ENCODE data around the gene PKN3. TPM values are rescaled to one million over a fixed set of nuclear protein-coding genes. Genes with fewer than 3 reads are reported as not detected.
A peak's percentile ranks its signal among the peaks of the same experiment; 100 is the strongest.

The PKN3 gene
- total RNA-seq, 4 donors from 2014 or later: 4.4 to 7.6 (median 6.4) TPM

DNA sequence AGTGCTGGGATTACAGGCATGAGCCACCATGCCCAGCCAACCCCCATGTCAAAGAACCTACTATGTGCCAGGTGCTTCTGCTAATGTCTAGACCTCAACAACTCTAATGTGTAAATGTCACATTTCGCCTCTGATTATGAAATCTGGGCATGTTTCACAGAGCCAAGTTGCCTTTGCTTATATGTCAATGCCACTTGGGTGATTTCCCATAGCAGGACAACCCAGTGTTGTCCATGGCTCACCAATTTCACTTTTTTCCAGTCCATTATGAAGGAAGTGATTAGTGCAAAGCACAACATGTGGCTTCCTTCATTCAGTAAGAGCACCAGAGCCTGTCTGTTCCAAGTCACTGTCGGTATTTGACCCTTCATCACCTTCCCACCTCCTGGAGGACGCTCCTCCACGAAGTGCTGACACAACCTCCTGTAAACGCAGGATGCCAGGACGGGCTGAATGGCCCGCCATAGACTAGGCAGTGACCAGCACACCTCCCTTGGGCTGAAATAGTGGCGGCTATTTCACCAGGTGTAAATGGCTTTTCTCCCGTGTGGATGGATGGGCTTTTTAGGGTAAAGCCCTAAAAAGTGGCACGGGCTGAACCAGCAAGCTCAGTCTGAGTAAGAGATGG is 962 bp upstream of the PKN3 start:
- TF ChIP-seq, protein P1, sequence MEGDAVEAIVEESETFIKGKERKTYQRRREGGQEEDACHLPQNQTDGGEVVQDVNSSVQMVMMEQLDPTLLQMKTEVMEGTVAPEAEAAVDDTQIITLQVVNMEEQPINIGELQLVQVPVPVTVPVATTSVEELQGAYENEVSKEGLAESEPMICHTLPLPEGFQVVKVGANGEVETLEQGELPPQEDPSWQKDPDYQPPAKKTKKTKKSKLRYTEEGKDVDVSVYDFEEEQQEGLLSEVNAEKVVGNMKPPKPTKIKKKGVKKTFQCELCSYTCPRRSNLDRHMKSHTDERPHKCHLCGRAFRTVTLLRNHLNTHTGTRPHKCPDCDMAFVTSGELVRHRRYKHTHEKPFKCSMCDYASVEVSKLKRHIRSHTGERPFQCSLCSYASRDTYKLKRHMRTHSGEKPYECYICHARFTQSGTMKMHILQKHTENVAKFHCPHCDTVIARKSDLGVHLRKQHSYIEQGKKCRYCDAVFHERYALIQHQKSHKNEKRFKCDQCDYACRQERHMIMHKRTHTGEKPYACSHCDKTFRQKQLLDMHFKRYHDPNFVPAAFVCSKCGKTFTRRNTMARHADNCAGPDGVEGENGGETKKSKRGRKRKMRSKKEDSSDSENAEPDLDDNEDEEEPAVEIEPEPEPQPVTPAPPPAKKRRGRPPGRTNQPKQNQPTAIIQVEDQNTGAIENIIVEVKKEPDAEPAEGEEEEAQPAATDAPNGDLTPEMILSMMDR (IDR thresholded peaks at IDR 0.05): no peak
- TF ChIP-seq POLR2A (IDR thresholded peaks at IDR 0.05): no peak

DNA sequence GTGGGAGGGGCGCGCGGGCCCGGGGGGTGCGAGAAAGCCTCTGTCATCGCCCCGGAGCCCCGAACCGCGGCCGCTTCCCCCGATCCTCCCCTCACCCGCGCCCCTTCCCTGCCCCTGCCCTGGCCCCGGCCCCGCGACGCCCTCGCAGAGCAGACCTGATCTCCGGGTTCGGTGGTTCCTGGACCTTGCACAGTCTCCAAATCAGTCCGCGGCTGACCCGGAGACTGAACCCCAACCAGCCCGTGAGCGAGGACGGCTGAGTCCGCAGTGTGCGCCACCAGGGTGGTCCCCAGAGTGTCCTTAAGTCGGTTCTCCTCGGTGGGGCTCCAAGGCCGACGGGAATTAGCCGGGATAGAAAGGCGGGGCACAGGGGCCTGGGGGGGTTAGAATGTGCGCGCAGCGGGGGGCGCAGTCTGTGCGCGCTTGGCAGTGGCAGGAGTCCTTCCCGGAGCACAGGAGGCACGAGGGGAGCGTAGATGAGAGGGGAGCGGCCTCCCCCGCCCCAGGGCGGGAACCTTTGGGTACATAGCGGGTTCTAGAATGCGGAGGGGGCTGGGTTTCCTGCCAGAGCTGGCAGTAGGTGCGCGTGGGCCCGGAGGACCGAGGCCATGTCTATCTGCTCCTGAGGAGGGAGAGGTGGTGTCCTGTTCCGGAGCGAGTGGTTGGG is 779 bp downstream of the PKN3 start:
- intact Hi-C loops (cut with DNase I): no loop called here
- no peak for TF ChIP-seq POLR2A (IDR thresholded peaks at IDR 0.05)
- TF ChIP-seq, protein P1 (IDR thresholded peaks at IDR 0.05): no peak
- Histone ChIP-seq H3K4me3 (replicated peaks in 1 of 3) (peak overlapping the region; percentile 75 to 83 (median 79)), H3K4me1 (peaks cover 0 to 9% of the 10 kb centered on the region in 2 donors), H3K9me3 (no peaks in the 10 kb centered on the region), H3K27ac (peak overlapping the region; percentile 51 to 80 (median 78)), H3K27me3 (no peaks in the 10 kb centered on the region), H3K36me3 (no peaks in the 10 kb centered on the region)
- WGBS, 2 donors: 5 to 20% methylated on average over 14 to 32 of the region's 55 CpGs
- peak; percentile 42 to 47 for DNase-seq

More for the DNA sequence above, 962 bp upstream of the PKN3 start:
- Histone ChIP-seq H3K36me3 (peaks cover 0 to 2% of the 10 kb centered on the region in 2 donors), H3K4me3 (replicated peaks in 1 of 3) (no peak overlapping the region), H3K4me1 (peaks cover 0 to 9% of the 10 kb centered on the region in 2 donors), H3K27ac (no peak overlapping the region), H3K27me3 (no peaks in the 10 kb centered on the region), H3K9me3 (no peaks in the 10 kb centered on the region)
- no peak for DNase-seq
- WGBS, 2 donors: 75 to 78% methylated on average over 10 of the region's 10 CpGs
- intact Hi-C loops (cut with DNase I): no loop called here

DNA sequence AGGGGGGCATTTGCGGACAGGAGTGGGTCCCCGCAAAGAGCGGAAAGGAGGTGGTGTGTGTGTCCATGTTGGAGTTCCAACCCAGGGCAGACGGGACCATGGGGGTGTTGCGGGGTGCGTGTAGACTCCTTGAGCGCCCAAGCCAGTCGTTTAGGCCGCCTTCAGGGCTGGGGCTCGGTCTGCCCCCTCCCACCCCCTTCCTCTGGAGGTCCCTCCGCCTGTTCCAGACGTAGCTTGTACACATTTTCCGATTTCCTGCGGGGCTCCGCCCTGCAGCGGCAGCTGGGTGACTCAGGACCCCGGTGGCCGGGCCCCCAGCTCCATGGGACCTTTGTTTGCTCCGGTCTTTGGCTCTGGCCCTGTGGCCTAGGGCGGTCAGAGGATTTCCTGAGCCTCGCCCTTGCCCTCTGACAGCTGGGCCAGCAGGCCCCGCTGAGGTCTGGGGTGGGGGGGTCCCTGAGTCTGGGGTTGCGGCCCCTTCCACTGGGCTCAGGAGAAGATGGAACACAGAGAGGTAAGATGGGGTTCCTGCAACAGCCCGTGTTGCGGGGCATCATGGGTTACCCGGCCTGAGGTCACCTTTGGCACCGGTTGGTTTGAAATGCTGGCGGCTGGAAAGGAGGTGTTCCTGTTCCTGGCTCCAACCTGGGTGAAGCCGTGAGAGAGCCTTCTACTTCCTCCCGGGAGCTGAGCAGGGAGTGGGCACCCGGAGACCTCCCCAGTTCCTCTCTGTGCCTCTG is 1.5 kb downstream of the PKN3 start:
- intact Hi-C loops (cut with DNase I): no loop called here
- Histone ChIP-seq H3K27me3 (no peaks in the 10 kb centered on the region), H3K9me3 (no peaks in the 10 kb centered on the region), H3K36me3 (no peaks in the 10 kb centered on the region), H3K4me3 (replicated peaks in 1 of 3) (peak overlapping the region in 1 of 3 donors; percentile 83), H3K4me1 (peaks cover 0 to 9% of the 10 kb centered on the region in 2 donors), H3K27ac (peak overlapping the region in 2 of 3 donors; percentile 78 to 80)
- WGBS, 2 donors: 64 to 71% methylated on average over 13 to 30 of the region's 31 CpGs
- TF ChIP-seq POLR2A (IDR thresholded peaks at IDR 0.05): no peak
- TF ChIP-seq, protein P1 (IDR thresholded peaks at IDR 0.05): no peak
- no peak for DNase-seq

DNA sequence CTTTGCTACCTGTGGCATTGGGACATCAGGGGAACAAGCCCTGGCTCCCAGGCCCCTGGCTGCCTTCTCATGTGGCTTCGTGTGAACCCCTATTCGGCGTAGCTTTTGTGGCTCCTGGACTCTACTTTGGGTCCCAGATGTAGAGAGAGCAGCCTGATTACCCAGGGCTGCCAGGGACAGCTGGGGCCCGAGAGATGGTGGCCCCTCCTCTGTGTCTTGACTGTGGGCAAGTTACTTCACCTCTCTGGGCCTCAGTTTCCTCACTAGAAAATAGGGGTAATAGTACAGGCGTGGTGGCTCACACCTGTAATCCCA is 2.0 kb downstream of the PKN3 start:
- DNase-seq: no peak
- Histone ChIP-seq H3K27ac (peak overlapping the region in 2 of 3 donors; percentile 78 to 80), H3K4me1 (peaks cover 0 to 9% of the 10 kb centered on the region in 2 donors), H3K9me3 (no peaks in the 10 kb centered on the region), H3K36me3 (no peaks in the 10 kb centered on the region), H3K4me3 (replicated peaks in 1 of 3) (no peak overlapping the region), H3K27me3 (no peaks in the 10 kb centered on the region)
- TF ChIP-seq, protein P1 (IDR thresholded peaks at IDR 0.05): no peak
- no peak for TF ChIP-seq POLR2A (IDR thresholded peaks at IDR 0.05)
- intact Hi-C loops (cut with DNase I): no loop called here
- WGBS, 2 donors: 90 to 97% methylated on average over 4 to 5 of the region's 5 CpGs

Data from thyroid gland (tissue), 4 donors.